Lung microvascular endothelial cell (primary cell): ENCODE measurements around the gene CTNND2. TPM values are rescaled to one million over a fixed set of nuclear protein-coding genes. Genes with fewer than 3 reads are reported as not detected.

Source experiments
- DNase-seq, 2 donors: peaks; one replicate each; pipeline versions ENCODE4 v3.0.0 to v3.0.0-alpha.2; 2010; ENCODE audit warnings: low read depth in 2 of 2
- total RNA-seq: library from RNA; depleted of rRNA; stranded (reverse); fragments of >200 nt; gene quantifications from 2 replicates; pipeline ENCODE4 v1.2.1, GENCODE V29; 2014

Gene CTNND2
- total RNA-seq, 1 donor from 2014 or later: not detected

- no peak for DNase-seq
Measured at GRCh38 chr5:11258001-11258400, 646.2 kb downstream of the CTNND2 start.

GRCh38 chr5:11252523-11252922 is 651.7 kb downstream of the CTNND2 start:
- no peak for DNase-seq

DNA sequence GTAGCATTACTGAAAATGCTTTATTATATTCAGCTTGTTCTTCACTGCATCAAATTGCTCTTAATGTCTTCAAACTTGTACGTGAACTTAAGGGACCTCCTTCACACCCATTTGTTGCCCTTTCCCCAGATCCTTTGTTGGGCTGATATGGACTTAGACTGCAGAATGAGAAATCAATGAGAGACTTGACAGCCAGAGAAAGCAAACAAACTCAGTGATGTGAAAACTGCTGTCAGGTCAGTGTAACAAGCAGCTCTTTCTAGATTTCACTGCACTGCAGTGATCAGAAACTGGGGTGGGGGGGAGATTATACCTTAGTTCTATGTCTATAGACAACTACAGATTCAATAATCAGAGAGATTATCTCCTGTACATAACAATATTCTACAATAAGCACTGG is 652.2 kb downstream of the CTNND2 start:
- DNase-seq: no peak

DNA sequence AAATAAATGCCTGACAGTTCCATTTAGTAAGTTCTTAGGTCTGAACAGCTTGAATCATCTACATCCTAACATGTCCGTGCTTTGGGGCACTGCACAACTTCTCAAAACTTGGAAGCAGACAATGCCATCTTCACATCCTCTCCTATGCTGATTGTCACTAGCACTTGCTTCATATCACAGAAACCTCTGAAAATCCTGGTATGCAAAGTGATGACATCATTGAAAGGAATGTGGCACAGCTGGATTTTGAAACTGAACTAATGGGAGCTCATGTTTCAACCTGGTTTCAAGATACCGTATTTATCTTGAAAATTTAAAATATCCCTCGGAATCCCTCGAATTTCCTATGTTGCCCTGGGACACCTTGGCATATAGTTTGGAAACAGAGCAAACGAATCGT is 653.0 kb downstream of the CTNND2 start:
- DNase-seq: no peak

- DNase-seq: no peak
Measured at GRCh38 chr5:11248966-11249365, 655.3 kb downstream of the CTNND2 start.

DNA sequence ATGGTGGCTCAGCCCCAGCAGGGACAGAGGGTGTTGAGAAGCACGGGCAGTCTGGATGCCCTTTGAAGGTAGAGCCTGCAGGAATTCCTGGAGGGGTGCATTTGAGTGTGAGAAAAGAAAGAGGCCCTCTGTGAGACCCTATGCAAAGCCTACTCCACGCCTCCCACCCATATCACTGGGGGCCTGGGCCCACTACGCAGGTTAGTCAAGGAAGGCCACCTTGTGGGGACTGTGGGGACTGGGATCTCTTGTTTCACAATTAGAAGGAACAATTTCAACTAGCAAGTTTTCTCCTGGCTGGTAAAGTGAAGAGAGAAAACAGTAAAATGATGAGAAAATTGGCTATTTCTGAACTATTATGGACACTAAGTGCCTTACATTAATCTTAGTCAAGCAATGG is 657.0 kb downstream of the CTNND2 start:
- DNase-seq: no peak

DNA sequence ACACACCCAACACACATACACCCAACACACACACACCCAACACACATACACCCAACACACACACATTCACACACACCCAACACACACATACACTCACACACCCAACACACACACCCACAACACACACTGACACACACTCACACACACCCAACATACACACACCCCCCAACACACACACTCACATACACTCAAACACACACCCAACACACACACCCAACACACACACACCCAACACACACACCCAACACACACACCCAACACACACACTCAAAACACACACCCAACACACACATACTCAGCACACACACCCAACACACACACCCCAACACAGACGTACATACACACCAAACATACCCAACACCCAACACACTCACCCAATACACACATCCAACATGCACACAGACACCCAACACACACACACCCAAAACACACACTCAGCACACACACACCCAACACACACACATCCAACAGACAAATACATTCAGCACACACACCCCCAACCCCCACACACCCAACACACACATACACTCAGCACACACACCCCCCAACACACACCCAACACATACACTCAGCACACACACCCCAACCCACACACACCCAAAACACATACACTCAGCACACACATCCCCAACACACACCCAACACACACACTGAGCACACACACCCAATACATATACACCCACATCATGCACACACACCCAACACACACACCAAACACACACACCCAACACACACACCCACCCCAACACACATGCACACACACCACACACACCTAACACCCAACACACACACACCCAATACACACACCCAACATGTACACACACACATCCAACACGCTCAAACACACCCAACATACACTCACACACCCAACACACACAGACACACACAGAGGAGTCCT is 663.7 kb downstream of the CTNND2 start:
- no peak for DNase-seq

- DNase-seq: no peak
Measured at GRCh38 chr5:11239261-11240015, 664.8 kb downstream of the CTNND2 start.

GRCh38 chr5:11234501-11234911 is 669.7 kb downstream of the CTNND2 start:
- DNase-seq: no peak

DNA sequence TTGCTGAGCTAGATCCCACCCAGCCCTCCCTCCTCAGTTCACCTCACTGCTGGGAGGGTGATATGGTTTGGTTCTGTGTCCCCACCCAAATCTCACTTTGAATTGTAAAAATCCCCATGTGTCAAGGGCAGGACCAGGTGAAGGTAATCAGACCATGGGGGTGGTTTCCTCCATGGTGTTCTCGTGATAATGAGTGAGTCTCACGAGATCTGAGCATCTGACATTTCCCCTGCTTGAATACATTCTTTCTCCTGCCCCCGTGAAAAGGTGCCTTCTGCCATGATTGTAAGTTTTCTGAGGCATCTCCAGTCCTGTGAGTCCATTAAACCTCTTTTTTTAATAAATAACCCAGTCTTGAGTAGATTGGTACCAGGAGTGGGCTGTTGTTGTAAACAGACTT is 673.4 kb downstream of the CTNND2 start:
- DNase-seq: no peak

DNA sequence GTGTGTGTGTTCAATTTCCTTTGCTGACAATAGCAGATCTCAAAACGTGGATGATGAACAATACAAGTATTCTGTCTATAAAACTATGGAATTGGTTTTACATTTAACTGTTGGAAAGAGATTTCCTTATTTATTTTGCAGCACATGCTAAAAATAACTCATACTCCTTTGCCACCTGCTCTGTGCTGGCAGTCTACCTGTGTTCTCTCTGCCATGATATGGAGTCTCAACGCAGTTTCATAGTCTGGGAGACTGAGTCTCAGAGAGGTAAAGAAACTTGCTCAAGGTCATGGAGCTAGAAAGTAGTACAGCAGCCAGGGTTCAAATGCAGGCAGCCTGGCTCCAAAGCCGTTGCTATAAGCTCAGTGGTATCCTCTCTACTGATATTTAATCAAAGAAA is 677.2 kb downstream of the CTNND2 start:
- no peak for DNase-seq

GRCh38 chr5:11224436-11225187 is 679.6 kb downstream of the CTNND2 start:
- DNase-seq: no peak

GRCh38 chr5:11222169-11222568 is 682.1 kb downstream of the CTNND2 start:
- no peak for DNase-seq

DNA sequence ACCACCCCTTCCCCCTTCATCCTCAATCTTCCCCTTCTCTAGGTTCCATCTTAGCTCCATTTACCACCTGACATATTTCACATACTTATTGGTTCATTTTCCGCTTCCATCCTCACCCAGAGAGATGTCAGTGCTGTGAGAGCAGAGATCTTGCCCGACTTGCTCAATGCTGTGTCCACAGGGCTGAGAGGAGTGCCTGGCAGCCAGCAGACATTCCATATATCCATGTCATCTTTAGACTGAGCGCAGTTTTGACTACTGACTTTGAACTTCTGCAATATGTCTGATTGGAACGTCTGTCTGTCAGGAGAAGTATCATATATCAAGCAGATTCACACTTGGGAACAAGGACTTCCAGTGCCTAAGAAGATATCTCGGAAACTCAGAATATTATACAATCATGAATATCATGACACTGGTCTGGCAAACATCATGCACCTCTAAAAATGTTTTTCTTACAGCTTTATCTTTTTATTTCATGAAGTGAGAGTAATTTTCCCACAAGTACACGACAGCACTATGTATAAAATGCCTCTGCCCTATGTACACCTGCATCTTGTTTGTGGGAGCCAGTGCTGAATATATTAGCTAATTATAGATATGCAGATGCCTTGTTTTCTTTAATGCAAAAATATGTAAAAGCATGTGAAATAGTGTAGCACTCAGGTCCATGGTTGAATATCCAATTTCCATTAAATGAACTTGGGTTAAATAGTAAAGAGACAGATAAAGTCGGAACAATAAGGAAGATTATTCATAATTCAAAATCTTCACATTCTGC is 689.2 kb downstream of the CTNND2 start:
- no peak for DNase-seq

GRCh38 chr5:11212706-11213105 is 691.5 kb downstream of the CTNND2 start:
- no peak for DNase-seq

- no peak for DNase-seq
Measured at GRCh38 chr5:11197726-11198125, 706.5 kb downstream of the CTNND2 start.

GRCh38 chr5:11191673-11192072 is 712.6 kb downstream of the CTNND2 start:
- no peak for DNase-seq

DNA sequence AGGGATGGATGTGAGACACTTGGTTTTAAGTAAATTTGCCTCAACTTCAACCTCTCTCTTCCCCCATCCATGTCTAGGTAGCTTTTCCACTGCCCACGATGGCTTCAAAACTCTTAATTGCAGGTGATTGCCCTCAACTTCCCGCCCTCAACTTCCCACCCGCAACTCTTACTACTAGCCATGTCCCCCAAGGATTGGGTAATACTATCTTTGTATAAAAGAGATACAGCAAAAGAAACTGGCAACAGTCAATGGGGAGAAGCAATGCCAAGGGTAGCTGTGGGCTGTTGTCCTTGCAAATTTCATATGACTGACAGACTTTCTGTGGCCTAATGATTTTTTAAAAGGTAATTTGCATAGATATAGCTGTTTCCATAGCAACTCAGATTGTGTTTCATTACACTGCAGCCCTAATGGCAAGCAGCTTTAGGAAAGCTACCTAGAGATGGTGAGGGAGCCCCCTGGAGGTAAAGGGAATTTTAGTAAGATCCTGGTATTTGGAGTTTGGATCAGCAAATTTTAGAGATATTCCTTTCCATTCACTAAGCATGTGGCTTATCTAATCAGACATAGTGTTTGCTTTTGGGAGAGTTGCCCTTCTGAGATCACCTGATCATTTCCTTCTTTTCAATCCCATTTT is 721.7 kb downstream of the CTNND2 start:
- DNase-seq: peak; percentile 46 to 60

- DNase-seq: no peak
Measured at GRCh38 chr5:11181940-11182339, 722.3 kb downstream of the CTNND2 start.

GRCh38 chr5:11180890-11181289 is 723.4 kb downstream of the CTNND2 start:
- no peak for DNase-seq
